NB4 (cell line): Measurements from ENCODE around the gene SCN8A.

Source experiments
- POLR2A ChIP-seq: IDR thresholded peaks from 2 replicates; pipeline ENCODE4 v1.6.1; 2011; ENCODE audit warnings: mild to moderate bottlenecking; ENCODE audit not compliant: insufficient read length; ENCODE audit errors: extremely low read depth
- TF ChIP-seq, protein P1 (sequence below): IDR thresholded peaks from one replicate; pipeline ENCODE4 v1.5.1; 2012; ENCODE audit warnings: low read depth, low read length

DNA sequence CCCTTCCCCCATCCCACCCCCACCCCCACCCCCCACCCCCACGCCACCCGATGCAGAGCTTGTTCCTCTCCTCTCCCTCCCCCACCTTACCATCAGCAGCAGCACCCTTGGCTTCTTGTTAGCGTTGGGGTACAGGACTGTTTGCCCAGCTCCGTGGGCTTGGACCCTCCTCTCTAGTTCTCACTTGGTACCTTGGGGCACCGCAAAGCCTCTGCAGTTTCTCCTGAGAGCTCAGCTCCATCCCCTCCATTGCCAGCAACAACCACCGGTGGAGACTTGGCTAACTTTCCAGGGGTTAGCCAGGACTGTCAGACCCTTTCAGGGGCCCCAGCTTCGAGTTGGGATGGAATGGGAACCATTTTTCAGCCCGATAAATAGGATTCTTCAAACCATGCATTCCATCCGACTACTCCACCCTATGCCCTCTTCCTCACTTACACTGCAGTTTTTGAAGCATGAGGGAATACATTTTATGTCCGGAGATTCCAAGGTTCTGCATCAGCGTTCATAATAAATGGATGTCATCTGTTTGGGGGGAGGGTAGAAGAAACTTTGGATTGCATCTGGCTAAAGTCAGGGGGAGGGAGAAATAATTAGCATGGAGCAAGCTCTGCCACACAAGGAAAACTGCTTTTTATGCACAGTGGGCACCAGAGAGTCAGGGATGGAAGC lies 1.1 kb downstream of the SCN8A start:
- TF ChIP-seq, protein P1, sequence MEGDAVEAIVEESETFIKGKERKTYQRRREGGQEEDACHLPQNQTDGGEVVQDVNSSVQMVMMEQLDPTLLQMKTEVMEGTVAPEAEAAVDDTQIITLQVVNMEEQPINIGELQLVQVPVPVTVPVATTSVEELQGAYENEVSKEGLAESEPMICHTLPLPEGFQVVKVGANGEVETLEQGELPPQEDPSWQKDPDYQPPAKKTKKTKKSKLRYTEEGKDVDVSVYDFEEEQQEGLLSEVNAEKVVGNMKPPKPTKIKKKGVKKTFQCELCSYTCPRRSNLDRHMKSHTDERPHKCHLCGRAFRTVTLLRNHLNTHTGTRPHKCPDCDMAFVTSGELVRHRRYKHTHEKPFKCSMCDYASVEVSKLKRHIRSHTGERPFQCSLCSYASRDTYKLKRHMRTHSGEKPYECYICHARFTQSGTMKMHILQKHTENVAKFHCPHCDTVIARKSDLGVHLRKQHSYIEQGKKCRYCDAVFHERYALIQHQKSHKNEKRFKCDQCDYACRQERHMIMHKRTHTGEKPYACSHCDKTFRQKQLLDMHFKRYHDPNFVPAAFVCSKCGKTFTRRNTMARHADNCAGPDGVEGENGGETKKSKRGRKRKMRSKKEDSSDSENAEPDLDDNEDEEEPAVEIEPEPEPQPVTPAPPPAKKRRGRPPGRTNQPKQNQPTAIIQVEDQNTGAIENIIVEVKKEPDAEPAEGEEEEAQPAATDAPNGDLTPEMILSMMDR: no peak
- no peak for TF ChIP-seq POLR2A
